Measurements from ENCODE around the gene F2. TPM values are rescaled to one million over a fixed set of nuclear protein-coding genes. Genes with fewer than 3 reads are reported as not detected.

Gene F2
- total and polyA plus RNA-seq, 2 of the 13 experiments (the other 11 are each of a cell fraction or from before 2014, with no cell fraction given): 330 to 801 TPM

- TF ChIP-seq KMT2A (CRISPR knock-in tag; IDR thresholded peaks at IDR 0.05) (0 out of 2 replicates have a peak, but pooled peaks have one; percentile 44), U2AF1 (optimal IDR thresholded peaks at IDR 0.05; ENCODE audit: low read depth, low read length) (no peak), ZNF879 (CRISPR knock-in tag; IDR thresholded peaks at IDR 0.05) (no peak), IKZF5 (CRISPR knock-in tag; IDR thresholded peaks at IDR 0.05) (peak; percentile 90), MED8 (CRISPR knock-in tag; IDR thresholded peaks at IDR 0.05; ENCODE audit: insufficient replicate concordance) (peak; percentile 92), STAT5B (CRISPR knock-in tag; IDR thresholded peaks at IDR 0.05) (no peak), HMGXB3 (CRISPR knock-in tag; IDR thresholded peaks at IDR 0.05; ENCODE audit: borderline replicate concordance) (peak; percentile 75; the same call in 1 of the 2 replicates), MTF2 (CRISPR knock-in tag; IDR thresholded peaks at IDR 0.05; ENCODE audit: borderline replicate concordance) (peak; percentile 50; the same call in 1 of the 2 replicates), RAD21 (CRISPR knock-in tag; IDR thresholded peaks at IDR 0.05) (peak; percentile 55), PBX2 (CRISPR knock-in tag; IDR thresholded peaks at IDR 0.05) (no peak; the same call in 1 of the 2 replicates), ZNF740 (CRISPR knock-in tag; IDR thresholded peaks at IDR 0.05) (0 out of 2 replicates have a peak, but pooled peaks have one; percentile 41)
- TF ChIP-seq, protein P1, sequence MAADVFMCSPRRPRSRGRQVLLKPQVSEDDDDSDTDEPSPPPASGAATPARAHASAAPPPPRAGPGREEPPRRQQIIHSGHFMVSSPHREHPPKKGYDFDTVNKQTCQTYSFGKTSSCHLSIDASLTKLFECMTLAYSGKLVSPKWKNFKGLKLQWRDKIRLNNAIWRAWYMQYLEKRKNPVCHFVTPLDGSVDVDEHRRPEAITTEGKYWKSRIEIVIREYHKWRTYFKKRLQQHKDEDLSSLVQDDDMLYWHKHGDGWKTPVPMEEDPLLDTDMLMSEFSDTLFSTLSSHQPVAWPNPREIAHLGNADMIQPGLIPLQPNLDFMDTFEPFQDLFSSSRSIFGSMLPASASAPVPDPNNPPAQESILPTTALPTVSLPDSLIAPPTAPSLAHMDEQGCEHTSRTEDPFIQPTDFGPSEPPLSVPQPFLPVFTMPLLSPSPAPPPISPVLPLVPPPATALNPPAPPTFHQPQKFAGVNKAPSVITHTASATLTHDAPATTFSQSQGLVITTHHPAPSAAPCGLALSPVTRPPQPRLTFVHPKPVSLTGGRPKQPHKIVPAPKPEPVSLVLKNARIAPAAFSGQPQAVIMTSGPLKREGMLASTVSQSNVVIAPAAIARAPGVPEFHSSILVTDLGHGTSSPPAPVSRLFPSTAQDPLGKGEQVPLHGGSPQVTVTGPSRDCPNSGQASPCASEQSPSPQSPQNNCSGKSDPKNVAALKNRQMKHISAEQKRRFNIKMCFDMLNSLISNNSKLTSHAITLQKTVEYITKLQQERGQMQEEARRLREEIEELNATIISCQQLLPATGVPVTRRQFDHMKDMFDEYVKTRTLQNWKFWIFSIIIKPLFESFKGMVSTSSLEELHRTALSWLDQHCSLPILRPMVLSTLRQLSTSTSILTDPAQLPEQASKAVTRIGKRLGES (CRISPR knock-in tag; IDR thresholded peaks at IDR 0.05; ENCODE audit: borderline replicate concordance): no peak
- TF ChIP-seq, protein P2, sequence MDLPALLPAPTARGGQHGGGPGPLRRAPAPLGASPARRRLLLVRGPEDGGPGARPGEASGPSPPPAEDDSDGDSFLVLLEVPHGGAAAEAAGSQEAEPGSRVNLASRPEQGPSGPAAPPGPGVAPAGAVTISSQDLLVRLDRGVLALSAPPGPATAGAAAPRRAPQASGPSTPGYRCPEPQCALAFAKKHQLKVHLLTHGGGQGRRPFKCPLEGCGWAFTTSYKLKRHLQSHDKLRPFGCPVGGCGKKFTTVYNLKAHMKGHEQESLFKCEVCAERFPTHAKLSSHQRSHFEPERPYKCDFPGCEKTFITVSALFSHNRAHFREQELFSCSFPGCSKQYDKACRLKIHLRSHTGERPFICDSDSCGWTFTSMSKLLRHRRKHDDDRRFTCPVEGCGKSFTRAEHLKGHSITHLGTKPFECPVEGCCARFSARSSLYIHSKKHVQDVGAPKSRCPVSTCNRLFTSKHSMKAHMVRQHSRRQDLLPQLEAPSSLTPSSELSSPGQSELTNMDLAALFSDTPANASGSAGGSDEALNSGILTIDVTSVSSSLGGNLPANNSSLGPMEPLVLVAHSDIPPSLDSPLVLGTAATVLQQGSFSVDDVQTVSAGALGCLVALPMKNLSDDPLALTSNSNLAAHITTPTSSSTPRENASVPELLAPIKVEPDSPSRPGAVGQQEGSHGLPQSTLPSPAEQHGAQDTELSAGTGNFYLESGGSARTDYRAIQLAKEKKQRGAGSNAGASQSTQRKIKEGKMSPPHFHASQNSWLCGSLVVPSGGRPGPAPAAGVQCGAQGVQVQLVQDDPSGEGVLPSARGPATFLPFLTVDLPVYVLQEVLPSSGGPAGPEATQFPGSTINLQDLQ (CRISPR knock-in tag; IDR thresholded peaks at IDR 0.05): no peak
Measured at GRCh38 chr11:46718155-46719019, 626 bp upstream of the F2 start (continued).
